Sigmoid colon (tissue), 7 donors: Measurements from ENCODE around the gene SLC36A1. TPM values are rescaled to one million over a fixed set of nuclear protein-coding genes. Genes with fewer than 3 reads are reported as not detected.

Experiments used
- DNase-seq: peaks from one replicate; pipeline ENCODE4 v3.0.0-alpha.2; 2019
- H3K27ac ChIP-seq, 4 donors: fragments of 200-600 bp; sonication (generic); one replicate each; pipeline ENCODE4 v1.5.1; 2016 to 2019; ENCODE audit warnings: mild to moderate bottlenecking in 1 of 4
- H3K27me3 ChIP-seq, 3 donors: fragments of 200-600 bp; sonication (generic); one replicate each; pipeline ENCODE4 v1.5.1; 2019; ENCODE audit warnings: mild to moderate bottlenecking in 1 of 3
- H3K36me3 ChIP-seq, 4 donors: fragments of 200-600 bp; sonication (generic); one replicate each; pipeline ENCODE4 v1.5.1; 2016 to 2019
- H3K4me1 ChIP-seq, 4 donors: fragments of 200-600 bp; sonication (generic); one replicate each; pipeline ENCODE4 v1.5.1; 2017 to 2019
- H3K4me3 ChIP-seq, 4 donors: fragments of 200-600 bp; sonication (generic); one replicate each; pipeline ENCODE4 v1.5.1; 2017 to 2019; ENCODE audit warnings: mild to moderate bottlenecking in 2 of 4, moderate library complexity in 1 of 4
- H3K9me3 ChIP-seq, 4 donors: fragments of 200-600 bp in 3 of 4; sonication (generic) in 3 of 4; one replicate each; pipeline versions ENCODE4 v1.5.1 to v1.6.1; 2013 to 2019
- EP300 ChIP-seq, 4 donors: sonication (generic); formaldehyde crosslinking; IDR thresholded peaks; one replicate each; pipeline ENCODE4 v1.6.1; 2017; ENCODE audit warnings: antibody characterized with exemption in 4 of 4
- POLR2A ChIP-seq, 2 donors: fragments of 450-650 bp; IDR thresholded peaks; one replicate each; pipeline ENCODE4 v1.6.1; 2016; ENCODE audit warnings: antibody characterized with exemption in 2 of 2, mild to moderate bottlenecking in 2 of 2, moderate library complexity in 2 of 2
- POLR2AphosphoS5 ChIP-seq, 4 donors: sonication (generic); formaldehyde crosslinking; IDR thresholded peaks; one replicate each; pipeline ENCODE4 v1.6.1; 2017; ENCODE audit warnings: antibody characterized with exemption in 4 of 4
- WGBS, 2 donors: extraction: QIAGEN DNeasy Blood & Tissue Kit; methylation state at CpG; one replicate each; pipeline ENCODE4 v1.1.7; 2013; 5-methylcytosine and 5-hydroxymethylcytosine counted together
- intact Hi-C: fragments of 100-400 bp; cut with DNase I; formaldehyde crosslinking; loops from one replicate; pipeline ENCODE4 v1.15.1; 2023
- polyA plus RNA-seq, 3 donors: library from polyadenylated mRNA; stranded (reverse); fragments of 200-250 nt; gene quantifications; one replicate each; pipeline ENCODE4 v1.2.3, GENCODE V29; 2013
- small RNA-seq, 3 donors: library from RNA; depleted of rRNA; stranded (forward); fragments of <200 nt; gene quantifications; one replicate each; pipeline ENCODE3, GENCODE V24; 2016
- total RNA-seq, 4 donors: library from RNA; depleted of rRNA; stranded (reverse); fragments of >200 nt; gene quantifications; one replicate each; pipeline ENCODE4 v1.1.0, GENCODE V29; 2016
- TF ChIP-seq, protein P1 (sequence below), 4 experiments: fragments of 450-650 bp in 3 of 4; fragments of 200-600 bp in 1 of 4; IDR thresholded peaks; one replicate each; pipeline ENCODE4 v1.5.1; 2016 to 2019; ENCODE audit warnings: antibody characterized with exemption in 4 of 4, mild to moderate bottlenecking in 3 of 4, moderate library complexity in 2 of 4
- donor health status: healthy with polysubstance abuse.
- donor health status: Bipolar disorder and iron deficiency.
- donor health status: healthy.

SLC36A1 gene
- total and polyA plus RNA-seq, 7 donors = 4.4 to 9.7 (median 7.6) TPM

GRCh38 chr5:151534350-151534749 is 86.9 kb downstream of the SLC36A1 start:
- no peaks in the 10 kb centered on the region for H3K27me3 ChIP-seq
- no peaks in the 10 kb centered on the region for H3K9me3 ChIP-seq
- intact Hi-C loops = no loop called here
- no peaks in the 10 kb centered on the region for H3K4me1 ChIP-seq
- TF ChIP-seq POLR2A (IDR thresholded peaks at IDR 0.05) (no peak), POLR2AphosphoS5 (IDR thresholded peaks at IDR 0.05) (no peak), EP300 (IDR thresholded peaks at IDR 0.05) (no peak)
- TF ChIP-seq, protein P1, sequence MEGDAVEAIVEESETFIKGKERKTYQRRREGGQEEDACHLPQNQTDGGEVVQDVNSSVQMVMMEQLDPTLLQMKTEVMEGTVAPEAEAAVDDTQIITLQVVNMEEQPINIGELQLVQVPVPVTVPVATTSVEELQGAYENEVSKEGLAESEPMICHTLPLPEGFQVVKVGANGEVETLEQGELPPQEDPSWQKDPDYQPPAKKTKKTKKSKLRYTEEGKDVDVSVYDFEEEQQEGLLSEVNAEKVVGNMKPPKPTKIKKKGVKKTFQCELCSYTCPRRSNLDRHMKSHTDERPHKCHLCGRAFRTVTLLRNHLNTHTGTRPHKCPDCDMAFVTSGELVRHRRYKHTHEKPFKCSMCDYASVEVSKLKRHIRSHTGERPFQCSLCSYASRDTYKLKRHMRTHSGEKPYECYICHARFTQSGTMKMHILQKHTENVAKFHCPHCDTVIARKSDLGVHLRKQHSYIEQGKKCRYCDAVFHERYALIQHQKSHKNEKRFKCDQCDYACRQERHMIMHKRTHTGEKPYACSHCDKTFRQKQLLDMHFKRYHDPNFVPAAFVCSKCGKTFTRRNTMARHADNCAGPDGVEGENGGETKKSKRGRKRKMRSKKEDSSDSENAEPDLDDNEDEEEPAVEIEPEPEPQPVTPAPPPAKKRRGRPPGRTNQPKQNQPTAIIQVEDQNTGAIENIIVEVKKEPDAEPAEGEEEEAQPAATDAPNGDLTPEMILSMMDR (IDR thresholded peaks at IDR 0.05) = no peak
- no peak overlapping the region for H3K27ac ChIP-seq
- DNase-seq = no peak
- WGBS, 2 donors = 70 to 80% methylated on average over 11 of the region's 11 CpGs
- no peak overlapping the region for H3K4me3 ChIP-seq
- H3K36me3 ChIP-seq = no peaks in the 10 kb centered on the region

DNA sequence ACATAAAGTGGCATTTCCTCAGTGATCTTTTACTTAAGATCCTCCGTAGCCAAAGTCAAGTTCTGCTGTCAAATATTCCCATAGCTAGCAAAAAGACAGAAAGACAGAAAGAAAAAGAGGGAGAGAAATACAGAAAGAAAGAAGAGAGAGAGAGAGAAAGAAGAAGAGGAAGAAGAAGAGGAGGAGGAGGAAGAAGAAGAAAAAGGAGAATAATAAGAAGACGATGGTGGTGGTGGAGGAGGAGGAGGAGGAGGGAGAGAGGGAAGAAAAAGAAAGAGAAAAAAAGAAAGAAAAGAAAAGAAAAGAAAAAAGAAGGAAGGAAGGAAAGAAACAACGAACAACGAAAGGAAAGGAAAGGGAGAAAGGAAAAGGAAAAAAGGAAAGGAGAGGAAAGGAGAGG is 89.6 kb downstream of the SLC36A1 start:
- DNase-seq = no peak
- H3K27ac ChIP-seq = no peak overlapping the region
- H3K4me1 ChIP-seq = no peaks in the 10 kb centered on the region
- H3K4me3 ChIP-seq = no peak overlapping the region
- H3K9me3 ChIP-seq = no peaks in the 10 kb centered on the region
- intact Hi-C loops = no loop called here
- no peaks in the 10 kb centered on the region for H3K27me3 ChIP-seq
- H3K36me3 ChIP-seq = no peaks in the 10 kb centered on the region
- WGBS, 2 donors = 82 to 86% methylated on average over 4 of the region's 4 CpGs
- TF ChIP-seq EP300 (IDR thresholded peaks at IDR 0.05) = no peak
- no peak for TF ChIP-seq POLR2AphosphoS5 (IDR thresholded peaks at IDR 0.05)
- TF ChIP-seq, protein P1 (IDR thresholded peaks at IDR 0.05) = no peak
- TF ChIP-seq POLR2A (IDR thresholded peaks at IDR 0.05) = no peak

GRCh38 chr5:151541571-151541970 is 94.2 kb downstream of the SLC36A1 start:
- Histone ChIP-seq H3K4me3 (no peak overlapping the region), H3K27me3 (no peaks in the 10 kb centered on the region), H3K9me3 (no peaks in the 10 kb centered on the region), H3K36me3 (no peaks in the 10 kb centered on the region), H3K27ac (no peak overlapping the region), H3K4me1 (no peaks in the 10 kb centered on the region)
- WGBS, 2 donors = 87 to 91% methylated on average over 2 of the region's 2 CpGs
- TF ChIP-seq, protein P1 (IDR thresholded peaks at IDR 0.05) = no peak
- DNase-seq = no peak
- intact Hi-C loops = no loop called here

Small RNA genes lying within 50 kb of the gene (small RNA-seq; reads per million reads assigned to genes)
- 0 reads per million in 3 donors for gene MIR6499
- gene RNA5SP197 = 0 reads per million in 3 donors

Other genes with a start within 250 kb of the SLC36A1 start
- gene CCDC69, start 223.5 kb upstream of the SLC36A1 start, total RNA-seq = 100 to 1,000 TPM; 199 to 342 (median 258) TPM
- 10 to 100 TPM in 2 of 3 donors, 1 to 10 TPM in 1; 6.0 to 48.7 (median 43.2) TPM for gene CCDC69, start 223.5 kb upstream of the SLC36A1 start, polyA plus RNA-seq
- gene GM2A, start 194.4 kb upstream of the SLC36A1 start, total RNA-seq = 10 to 100 TPM; 19.4 to 31.9 (median 29.3) TPM
- gene GM2A, start 194.4 kb upstream of the SLC36A1 start, polyA plus RNA-seq = 10 to 100 TPM; 10.2 to 35.1 (median 32.3) TPM
- not detected for gene SLC36A3, start 143.8 kb upstream of the SLC36A1 start, total RNA-seq
- not detected for gene SLC36A3, start 143.8 kb upstream of the SLC36A1 start, polyA plus RNA-seq
- gene SLC36A2, start 100.0 kb upstream of the SLC36A1 start, total RNA-seq = not detected
- not detected for gene SLC36A2, start 100.0 kb upstream of the SLC36A1 start, polyA plus RNA-seq
- gene FAT2, start 143.7 kb downstream of the SLC36A1 start, total RNA-seq = not detected
- under 1 TPM in 1 of 3 donors, not detected in 2; 0.03 TPM for gene FAT2, start 143.7 kb downstream of the SLC36A1 start, polyA plus RNA-seq
- 100 to 1,000 TPM; 168 to 821 (median 339) TPM for gene SPARC, start 239.3 kb downstream of the SLC36A1 start, total RNA-seq
- gene SPARC, start 239.3 kb downstream of the SLC36A1 start, polyA plus RNA-seq = 100 to 1,000 TPM in 1 of 3 donors, 10 to 100 TPM in 2; 47.6 to 272 (median 70.9) TPM